G401.6 (cell line): ENCODE measurements around the gene TMEM217.

Source experiments
- FAIRE-seq: peaks from 2 replicates; lab custom pipeline; 2012; peaks lifted over from hg19 to GRCh38; lab: Jason Lieb, UNC

Gene TMEM217

GRCh38 chr6:37180075-37180474 is 77.9 kb downstream of the TMEM217 start:
- FAIRE-seq, result no peak

GRCh38 chr6:37177935-37178517 is 79.9 kb downstream of the TMEM217 start:
- no peak for FAIRE-seq

- no peak for FAIRE-seq
Observed at GRCh38 chr6:37177077-37177934, 80.6 kb downstream of the TMEM217 start.

- no peak for FAIRE-seq
Observed at GRCh38 chr6:37176268-37177076, 81.5 kb downstream of the TMEM217 start.

GRCh38 chr6:37175332-37176267 is 82.3 kb downstream of the TMEM217 start:
- FAIRE-seq, result no peak

- no peak for FAIRE-seq
Observed at GRCh38 chr6:37174515-37175331, 83.2 kb downstream of the TMEM217 start.

GRCh38 chr6:37174196-37174514 is 83.8 kb downstream of the TMEM217 start:
- FAIRE-seq, result no peak

GRCh38 chr6:37173493-37174195 is 84.3 kb downstream of the TMEM217 start:
- no peak for FAIRE-seq

GRCh38 chr6:37172912-37173492 is 84.9 kb downstream of the TMEM217 start:
- FAIRE-seq, result no peak

GRCh38 chr6:37171970-37172812 is 85.8 kb downstream of the TMEM217 start:
- FAIRE-seq, result peak; percentile 96

GRCh38 chr6:37171201-37171969 is 86.6 kb downstream of the TMEM217 start:
- FAIRE-seq, result no peak

- FAIRE-seq, result no peak
Observed at GRCh38 chr6:37170273-37171200, 87.4 kb downstream of the TMEM217 start.

GRCh38 chr6:37169496-37170272 is 88.3 kb downstream of the TMEM217 start, which contains the start of gene PIM1:
Gene PIM1, plus strand, starts transcription at chr6:37170152. Its CDS starts 424 bp downstream, at chr6:37170576.
- peak; percentile 68 for FAIRE-seq

GRCh38 chr6:37168811-37169495 is 89.0 kb downstream of the TMEM217 start:
- no peak for FAIRE-seq

- peak; percentile 70 for FAIRE-seq
Observed at GRCh38 chr6:37168163-37168758, 89.7 kb downstream of the TMEM217 start.
